GM21526 (cell line): Measurements from ENCODE around the gene TMEM117.

ENCODE experiments used
- ATAC-seq: cut with Tn5 transposase; IDR thresholded peaks from one replicate; pipeline ENCODE4 v1.9.1; 2021; ENCODE audit warnings: moderate library complexity; ENCODE audit not compliant: unreplicated experiment, low FRiP score

Gene TMEM117

GRCh38 chr12:43882578-43883178 lies 46.8 kb downstream of the TMEM117 start:
- peak; percentile 90 for ATAC-seq

- no peak for ATAC-seq
These were observed 47.4 kb downstream of the TMEM117 start for GRCh38 chr12:43883311-43883710.

- ATAC-seq = no peak
These were observed 47.9 kb downstream of the TMEM117 start for GRCh38 chr12:43883748-43884147.

- ATAC-seq = no peak
These were observed 49.0 kb downstream of the TMEM117 start for GRCh38 chr12:43884683-43885410.

GRCh38 chr12:43887397-43887796 lies 51.5 kb downstream of the TMEM117 start:
- ATAC-seq = no peak

GRCh38 chr12:43891856-43892574 lies 56.1 kb downstream of the TMEM117 start:
- no peak for ATAC-seq

GRCh38 chr12:43893670-43894069 lies 57.8 kb downstream of the TMEM117 start:
- ATAC-seq = no peak

GRCh38 chr12:43895580-43896206 lies 59.8 kb downstream of the TMEM117 start:
- no peak for ATAC-seq

- ATAC-seq = no peak
These were observed 60.6 kb downstream of the TMEM117 start for GRCh38 chr12:43896496-43896895.

- no peak for ATAC-seq
These were observed 62.6 kb downstream of the TMEM117 start for GRCh38 chr12:43898474-43898873.

GRCh38 chr12:43899574-43899973 lies 63.7 kb downstream of the TMEM117 start:
- ATAC-seq = no peak

GRCh38 chr12:43903686-43904085 lies 67.8 kb downstream of the TMEM117 start:
- ATAC-seq = no peak

- no peak for ATAC-seq
These were observed 77.0 kb downstream of the TMEM117 start for GRCh38 chr12:43912859-43913258.

GRCh38 chr12:43914391-43914790 lies 78.5 kb downstream of the TMEM117 start:
- no peak for ATAC-seq

- no peak for ATAC-seq
These were observed 79.1 kb downstream of the TMEM117 start for GRCh38 chr12:43914923-43915468.

GRCh38 chr12:43917896-43918295 lies 82.0 kb downstream of the TMEM117 start:
- ATAC-seq = no peak

GRCh38 chr12:43921666-43922337 lies 85.9 kb downstream of the TMEM117 start:
- no peak for ATAC-seq

- no peak for ATAC-seq
These were observed 94.2 kb downstream of the TMEM117 start for GRCh38 chr12:43930032-43930431.

GRCh38 chr12:43931187-43931586 lies 95.3 kb downstream of the TMEM117 start:
- ATAC-seq = no peak

GRCh38 chr12:43935581-43935980 lies 99.7 kb downstream of the TMEM117 start:
- ATAC-seq = no peak
